Neuron (in vitro differentiated cells): Measurements from ENCODE around the gene DDX17.

Experiments
- H2AFZ ChIP-seq: one replicate; pipeline ENCODE4 v1.6.1; 2013; ENCODE audit warnings: low read depth, mild to moderate bottlenecking, inconsistent platforms, low read length, moderate library complexity
- H3K27me3 ChIP-seq: one replicate; pipeline ENCODE4 v1.6.1; 2013; ENCODE audit warnings: low read length; ENCODE audit not compliant: insufficient read depth
- H3K36me3 ChIP-seq: one replicate; pipeline ENCODE4 v1.6.1; 2013; ENCODE audit warnings: low read length; ENCODE audit not compliant: insufficient read depth
- H3K4me1 ChIP-seq: one replicate; pipeline ENCODE4 v1.6.1; 2013; ENCODE audit warnings: low read length; ENCODE audit not compliant: insufficient read depth
- H3K4me3 ChIP-seq: 2 replicates; pipeline ENCODE4 v1.5.1; 2013; ENCODE audit warnings: mild to moderate bottlenecking, low read length, moderate library complexity
- H3K9me3 ChIP-seq: one replicate; pipeline ENCODE4 v1.6.1; 2013; ENCODE audit warnings: low read length

DDX17 gene

GRCh38 chr22:38468443-38469305 lies 37.4 kb downstream of the DDX17 start:
- H3K27me3 ChIP-seq: peaks cover 43% of the 10 kb centered on the region
- H3K4me1 ChIP-seq: peaks cover 18% of the 10 kb centered on the region
- peak overlapping the region; percentile 26 for H3K4me3 ChIP-seq
- H3K9me3 ChIP-seq: no peaks in the 10 kb centered on the region
- no peaks in the 10 kb centered on the region for H3K36me3 ChIP-seq
- H2AFZ ChIP-seq: peak overlapping the region; percentile 37

DNA sequence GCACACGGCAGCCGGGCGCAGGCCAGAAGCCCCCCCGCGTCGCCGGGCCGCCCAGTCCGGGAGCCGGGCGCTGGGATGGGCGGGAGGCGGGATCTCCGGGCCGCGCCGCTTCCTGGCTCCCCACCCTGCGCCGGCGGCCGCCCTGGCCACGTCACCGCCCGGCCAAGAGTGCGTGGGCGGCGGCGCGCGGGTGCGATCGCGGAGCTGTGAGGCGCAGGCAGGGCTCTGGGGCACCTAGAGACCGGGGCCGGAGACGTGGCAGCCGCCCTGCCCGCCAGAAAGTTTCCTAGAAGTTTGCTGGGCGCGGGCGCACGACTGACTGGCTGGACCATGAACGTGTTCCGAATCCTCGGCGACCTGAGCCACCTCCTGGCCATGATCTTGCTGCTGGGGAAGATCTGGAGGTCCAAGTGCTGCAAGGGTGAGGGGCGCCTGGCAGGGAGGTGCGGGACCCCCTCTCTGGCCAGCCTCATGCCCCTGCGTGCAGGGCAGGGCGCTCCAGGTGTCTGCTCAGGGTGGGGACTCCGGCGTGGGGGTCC lies 38.1 kb downstream of the DDX17 start, which contains the start of gene KDELR3:
Gene KDELR3, plus strand, starts transcription at position 193 of the 539 bp plus-strand sequence. Its CDS starts 138 bp downstream, at position 331.
- H3K36me3 ChIP-seq: no peaks in the 10 kb centered on the region
- peaks cover 25% of the 10 kb centered on the region for H3K4me1 ChIP-seq
- peak within 1 kb of the TSS; percentile 26 for H3K4me3 ChIP-seq
- H3K9me3 ChIP-seq: no peaks in the 10 kb centered on the region
- H2AFZ ChIP-seq: peak within 1 kb of the TSS; percentile 37
- H3K27me3 ChIP-seq: peaks cover 43% of the 10 kb centered on the region

GRCh38 chr22:38467438-38467903 lies 38.6 kb downstream of the DDX17 start:
- Histone ChIP-seq H3K4me3 (peak overlapping the region; percentile 26), H2AFZ (peak overlapping the region; percentile 37), H3K36me3 (no peaks in the 10 kb centered on the region), H3K27me3 (peaks cover 43% of the 10 kb centered on the region), H3K9me3 (no peaks in the 10 kb centered on the region), H3K4me1 (peaks cover 27% of the 10 kb centered on the region)

DNA sequence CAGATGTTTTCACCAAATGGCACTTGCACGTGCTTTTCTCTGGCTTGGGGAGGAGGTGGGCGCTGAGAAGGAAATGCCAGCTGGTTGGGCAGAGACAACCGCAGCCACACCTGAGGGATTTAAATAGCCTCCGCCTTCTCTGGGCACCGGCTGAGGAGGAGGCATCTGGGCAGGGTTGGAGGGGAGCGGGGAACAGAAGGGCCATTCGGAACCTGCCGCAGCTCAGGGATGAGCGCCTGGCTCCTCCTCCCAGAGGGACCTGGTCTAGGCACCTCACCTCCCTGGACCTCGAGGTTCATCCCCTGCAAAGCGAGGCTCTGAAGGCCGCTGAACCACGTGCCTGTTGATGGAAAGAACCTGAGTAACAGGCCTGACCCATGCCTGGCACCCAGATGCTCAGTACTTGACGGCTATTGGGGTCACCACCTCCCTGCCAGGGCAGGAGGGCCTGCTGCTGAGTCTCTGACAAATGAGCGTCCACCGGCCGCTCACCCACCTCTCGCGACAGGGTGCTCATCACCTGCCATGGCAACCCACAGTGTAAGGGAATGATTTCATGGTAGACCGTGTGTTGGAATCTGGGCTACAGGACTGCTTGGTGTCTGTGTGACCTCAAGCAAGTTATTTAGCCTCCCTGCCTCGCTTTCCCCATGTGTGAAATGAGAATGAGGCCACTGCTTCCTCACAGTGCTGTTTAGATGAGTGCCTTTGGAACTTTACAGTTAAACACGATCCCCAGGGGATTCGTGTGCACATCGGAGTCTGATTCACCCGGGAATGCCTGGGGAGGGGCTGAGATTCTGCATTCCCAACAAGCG lies 40.2 kb downstream of the DDX17 start:
- H3K9me3 ChIP-seq: no peaks in the 10 kb centered on the region
- peaks cover 40% of the 10 kb centered on the region for H3K27me3 ChIP-seq
- H2AFZ ChIP-seq: no peak overlapping the region
- no peak overlapping the region for H3K4me3 ChIP-seq
- peaks cover 38% of the 10 kb centered on the region for H3K4me1 ChIP-seq
- no peaks in the 10 kb centered on the region for H3K36me3 ChIP-seq

- Histone ChIP-seq H2AFZ (no peak overlapping the region), H3K9me3 (no peaks in the 10 kb centered on the region), H3K27me3 (peaks cover 40% of the 10 kb centered on the region), H3K4me1 (peaks cover 45% of the 10 kb centered on the region), H3K4me3 (no peak overlapping the region), H3K36me3 (no peaks in the 10 kb centered on the region)
Observed at GRCh38 chr22:38464992-38465672, 41.0 kb downstream of the DDX17 start.

GRCh38 chr22:38462960-38463784 lies 42.9 kb downstream of the DDX17 start:
- H3K4me1 ChIP-seq: peaks cover 46% of the 10 kb centered on the region
- H2AFZ ChIP-seq: peak overlapping the region; percentile 31
- peak overlapping the region; percentile 24 for H3K4me3 ChIP-seq
- H3K9me3 ChIP-seq: no peaks in the 10 kb centered on the region
- H3K27me3 ChIP-seq: peaks cover 26% of the 10 kb centered on the region
- no peaks in the 10 kb centered on the region for H3K36me3 ChIP-seq

DNA sequence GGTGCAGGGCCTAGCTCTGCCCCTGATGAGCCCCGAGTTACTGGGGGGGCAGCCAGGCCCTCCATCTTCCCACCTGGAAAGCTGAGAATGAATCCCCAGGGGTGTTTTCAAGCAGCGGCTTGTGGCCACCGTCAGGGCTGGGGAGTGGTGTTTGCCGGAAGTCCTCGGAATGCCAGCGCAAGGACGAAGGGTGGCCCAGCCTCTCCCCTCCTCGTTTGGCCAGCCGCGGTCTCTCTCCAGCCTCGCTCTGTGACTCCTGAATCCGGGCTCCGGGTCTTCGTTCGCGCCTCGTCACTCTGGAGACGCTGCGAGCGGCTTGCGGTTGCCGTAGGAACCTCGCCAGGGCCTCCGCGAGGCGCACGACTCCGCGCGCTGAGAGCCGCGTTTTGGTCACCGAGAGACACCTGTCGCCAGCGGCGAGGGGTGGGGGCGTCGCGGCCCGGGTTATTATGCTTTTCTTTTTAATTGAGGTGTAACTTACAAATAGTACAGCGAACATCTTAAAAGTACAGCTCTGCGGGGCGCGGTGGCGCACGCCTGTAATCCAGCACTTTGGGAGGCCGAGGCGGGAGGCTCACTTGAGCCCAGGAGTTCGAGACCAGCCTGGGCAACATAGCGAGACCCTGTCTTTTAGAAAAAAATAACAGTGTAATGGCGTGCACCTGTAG lies 44.6 kb downstream of the DDX17 start:
- H3K4me3 ChIP-seq: peak overlapping the region; percentile 41
- peaks cover 21% of the 10 kb centered on the region for H3K27me3 ChIP-seq
- H3K9me3 ChIP-seq: no peaks in the 10 kb centered on the region
- H2AFZ ChIP-seq: peak overlapping the region; percentile 3
- H3K36me3 ChIP-seq: no peaks in the 10 kb centered on the region
- peaks cover 41% of the 10 kb centered on the region for H3K4me1 ChIP-seq

DNA sequence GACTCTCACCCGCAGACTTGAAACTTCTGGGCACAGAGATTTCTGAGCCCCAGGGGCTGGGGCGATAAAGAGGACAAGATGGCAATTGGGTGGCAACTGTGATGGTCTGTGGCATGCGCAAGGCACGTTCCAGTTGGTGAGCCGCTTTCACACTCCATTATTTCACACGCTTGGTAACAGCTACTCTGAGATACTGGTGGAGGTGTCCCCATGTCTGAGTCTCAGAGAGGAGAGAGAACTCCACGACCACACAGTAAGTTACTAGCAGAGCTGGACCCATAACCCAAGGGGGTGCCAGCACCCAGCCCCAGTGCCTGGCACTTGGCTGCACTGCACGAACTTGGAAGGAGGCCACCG lies 45.1 kb downstream of the DDX17 start:
- Histone ChIP-seq H3K4me1 (peaks cover 41% of the 10 kb centered on the region), H3K36me3 (no peaks in the 10 kb centered on the region), H3K4me3 (peak overlapping the region; percentile 41), H2AFZ (no peak overlapping the region), H3K27me3 (peaks cover 20% of the 10 kb centered on the region), H3K9me3 (no peaks in the 10 kb centered on the region)

DNA sequence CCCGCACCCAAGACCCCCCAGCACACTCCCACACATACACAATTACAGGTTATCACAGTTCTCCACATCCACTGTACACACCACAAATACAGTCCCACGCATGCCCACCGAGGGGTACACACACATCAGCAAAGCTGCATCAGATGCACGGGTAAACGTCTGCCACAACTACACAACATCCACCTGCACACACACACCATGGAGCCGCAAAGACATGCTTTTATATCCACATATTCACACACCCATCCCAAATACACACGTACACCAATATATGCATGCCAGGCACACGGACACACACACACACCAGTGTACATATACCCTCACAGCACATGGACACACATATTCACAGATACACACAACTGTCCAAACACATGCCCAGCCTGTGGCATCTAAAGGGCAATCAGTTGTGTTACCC lies 45.7 kb downstream of the DDX17 start:
- peaks cover 16% of the 10 kb centered on the region for H3K27me3 ChIP-seq
- peaks cover 41% of the 10 kb centered on the region for H3K4me1 ChIP-seq
- no peaks in the 10 kb centered on the region for H3K36me3 ChIP-seq
- no peaks in the 10 kb centered on the region for H3K9me3 ChIP-seq
- H3K4me3 ChIP-seq: no peak overlapping the region
- H2AFZ ChIP-seq: no peak overlapping the region

- Histone ChIP-seq H3K9me3 (no peaks in the 10 kb centered on the region), H3K36me3 (no peaks in the 10 kb centered on the region), H3K4me1 (peaks cover 43% of the 10 kb centered on the region), H2AFZ (no peak overlapping the region), H3K4me3 (no peak overlapping the region), H3K27me3 (peaks cover 20% of the 10 kb centered on the region)
Observed at GRCh38 chr22:38456841-38457699, 49.0 kb downstream of the DDX17 start.

DNA sequence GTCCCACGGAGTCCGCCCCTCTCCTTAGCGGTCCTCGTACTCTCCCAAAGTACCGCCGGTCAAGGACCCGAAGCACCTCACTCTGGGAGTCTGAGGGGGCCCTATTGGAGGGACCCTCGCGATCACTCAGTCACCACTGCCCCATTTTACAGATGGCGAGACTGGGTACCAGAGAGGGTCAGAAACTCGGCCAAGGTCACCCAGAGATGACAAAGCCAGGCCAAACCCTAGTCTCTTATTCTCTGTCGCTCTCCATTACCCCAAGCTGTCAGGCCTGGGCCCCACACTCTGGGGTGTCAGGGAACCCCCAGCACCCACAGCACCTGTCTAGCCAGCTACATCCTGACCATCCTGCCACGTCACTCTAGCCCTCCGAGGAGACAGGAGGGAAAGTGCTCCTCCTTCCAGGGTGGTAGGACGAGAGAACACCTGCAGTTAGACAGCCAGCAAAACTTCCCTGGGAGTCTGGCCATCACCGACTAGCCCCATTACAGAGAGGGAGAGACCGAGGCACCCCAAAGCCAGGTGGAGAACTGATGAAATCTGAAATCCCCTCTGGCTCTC lies 49.8 kb downstream of the DDX17 start:
- Histone ChIP-seq H3K4me3 (peak overlapping the region; percentile 50), H3K9me3 (no peaks in the 10 kb centered on the region), H2AFZ (peak overlapping the region; percentile 39), H3K36me3 (no peaks in the 10 kb centered on the region), H3K27me3 (peaks cover 20% of the 10 kb centered on the region), H3K4me1 (peaks cover 44% of the 10 kb centered on the region)
